GM19397 (cell line): Measurements from ENCODE around the gene PLK5.
"Not testable (repeated sequence)": the region's sequence is repeated elsewhere in the genome, so short reads cannot be mapped to it uniquely, and the experiment has no call there.

Experiments used
- ATAC-seq: cut with Tn5 transposase; IDR thresholded peaks from one replicate; pipeline ENCODE4 v1.9.1; 2021; ENCODE audit warnings: mild to moderate bottlenecking, moderate library complexity; ENCODE audit not compliant: unreplicated experiment

PLK5 gene

DNA sequence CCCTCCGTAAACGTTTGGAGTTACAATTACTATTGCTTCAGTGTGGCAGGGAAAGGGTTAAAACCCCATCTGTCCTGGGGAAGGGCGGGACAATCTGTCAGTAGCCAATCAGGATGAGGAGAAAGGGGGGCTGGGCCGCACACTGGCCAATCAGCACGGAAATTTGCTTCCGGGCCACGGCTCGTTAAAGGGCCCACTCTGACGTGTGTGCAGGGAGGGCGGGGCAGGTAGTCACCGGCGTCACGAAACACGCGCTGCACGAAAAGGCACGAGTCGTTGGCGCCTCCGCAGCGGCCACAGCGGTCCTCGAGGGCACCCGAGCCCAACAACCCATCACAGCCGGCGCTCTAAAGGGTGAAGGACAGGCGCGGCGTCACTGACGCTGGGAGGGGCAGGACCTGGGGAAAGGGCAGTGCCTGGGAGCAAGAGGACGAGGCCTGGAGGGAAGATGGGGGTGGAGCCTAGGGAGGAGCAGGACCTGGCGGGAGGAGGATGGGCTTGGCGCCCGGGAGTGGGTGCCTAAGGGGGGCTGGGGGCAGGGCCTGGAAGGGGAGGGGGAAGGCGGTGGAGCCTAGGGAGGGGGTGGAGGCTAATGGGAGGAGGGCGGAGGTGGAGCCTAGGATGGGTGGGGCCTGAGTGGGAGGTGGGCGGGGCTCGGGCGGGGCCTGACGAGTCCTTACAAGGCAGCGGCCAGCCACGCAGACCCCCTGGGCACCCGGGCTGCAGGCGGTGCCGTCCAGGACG is 15.9 kb upstream of the PLK5 start:
- no peak for ATAC-seq

DNA sequence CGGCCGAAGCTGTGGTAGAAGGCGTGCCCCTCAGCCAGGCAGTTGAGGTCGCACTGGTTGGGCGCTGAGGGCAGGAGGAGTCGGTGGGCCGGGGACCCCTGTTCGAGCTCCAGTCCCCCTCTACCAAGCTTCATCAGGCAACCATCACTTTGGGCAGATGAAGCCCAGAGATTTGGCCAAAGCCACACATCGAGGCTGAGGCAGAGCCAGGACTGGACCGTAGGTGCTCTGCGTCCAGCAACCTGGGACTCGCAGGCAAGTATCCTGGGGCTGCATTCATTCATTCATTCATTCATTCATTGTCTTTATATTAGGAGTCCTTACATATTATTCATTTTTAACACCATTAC is 15.4 kb upstream of the PLK5 start:
- ATAC-seq: no peak

DNA sequence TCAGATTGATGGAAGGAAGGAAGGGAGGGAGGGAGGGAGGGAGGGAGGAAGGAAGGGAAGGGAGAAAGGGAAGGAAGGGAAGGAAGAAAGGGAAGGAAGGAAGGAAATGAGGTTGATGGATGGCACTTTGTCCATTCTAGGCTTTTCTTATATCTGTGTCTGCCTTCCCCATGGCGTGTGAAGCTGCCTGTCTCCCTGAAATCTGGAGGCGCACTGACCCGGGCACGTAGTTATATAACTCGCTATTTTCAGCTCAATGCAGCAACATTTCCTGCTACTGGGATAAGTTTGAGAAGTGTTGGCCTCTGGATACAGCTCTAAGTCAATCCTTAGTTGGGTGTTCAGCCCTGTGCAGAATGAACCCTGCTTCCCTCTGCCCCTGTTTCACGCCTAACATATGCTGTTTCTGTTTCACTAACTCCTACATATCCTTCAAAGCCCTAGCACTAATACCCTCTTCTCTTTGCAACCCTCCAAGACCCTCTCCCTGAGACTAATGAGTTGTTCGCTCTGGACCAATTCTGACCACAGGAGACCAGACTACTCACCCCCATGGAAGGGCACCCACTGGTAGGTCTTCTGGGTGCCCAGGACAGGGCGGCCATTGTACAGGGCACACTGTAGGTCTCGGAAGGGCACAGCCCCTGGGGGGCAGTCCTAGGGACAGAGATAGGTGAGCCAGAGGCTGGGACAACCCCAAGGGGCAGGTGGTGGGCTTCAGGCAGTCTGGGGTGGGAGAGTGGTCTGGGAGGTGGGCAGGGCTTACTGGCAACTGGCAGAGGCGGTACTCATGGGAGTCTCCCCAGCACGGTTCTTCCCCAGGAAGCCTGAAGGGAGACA is 14.1 kb upstream of the PLK5 start:
- no peak for ATAC-seq

DNA sequence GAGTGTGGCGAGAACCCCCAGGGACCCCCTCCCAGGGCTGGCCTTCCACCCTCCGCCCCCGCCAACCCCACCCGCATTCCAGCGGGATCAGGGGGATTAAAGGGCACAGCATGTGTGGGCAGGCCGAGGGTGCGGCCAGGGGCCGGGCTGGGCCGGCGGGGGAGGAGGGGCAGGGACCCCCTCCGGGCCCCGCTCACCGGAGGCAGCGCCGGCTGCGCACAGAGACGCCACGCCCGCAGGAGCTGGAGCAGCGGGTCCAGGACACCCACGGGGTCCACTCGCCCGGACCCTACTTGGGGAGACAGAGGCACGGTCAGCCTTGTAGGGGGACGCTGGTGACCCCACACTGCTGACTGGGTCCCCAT is 13.5 kb upstream of the PLK5 start:
- ATAC-seq: no peak

DNA sequence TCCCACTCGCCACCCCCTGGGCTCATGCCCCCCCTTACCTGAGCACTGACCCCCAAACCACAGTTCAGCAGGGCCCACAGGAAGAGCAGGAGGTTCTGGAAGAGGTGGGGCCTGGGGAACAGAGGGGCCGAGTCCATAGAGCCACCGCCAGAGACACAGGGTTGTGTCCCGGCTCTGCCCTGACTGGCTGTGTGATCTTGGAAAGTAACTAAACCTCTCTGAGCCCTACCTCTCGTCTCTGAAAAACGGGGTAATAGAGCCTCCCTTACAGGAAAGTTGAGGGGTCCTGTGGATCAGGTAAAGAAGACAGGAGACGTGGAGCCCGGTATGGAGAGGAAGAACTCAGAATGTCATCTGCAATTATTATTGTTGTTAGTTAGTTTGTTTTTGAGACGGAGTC is 13.1 kb upstream of the PLK5 start:
- no peak for ATAC-seq

DNA sequence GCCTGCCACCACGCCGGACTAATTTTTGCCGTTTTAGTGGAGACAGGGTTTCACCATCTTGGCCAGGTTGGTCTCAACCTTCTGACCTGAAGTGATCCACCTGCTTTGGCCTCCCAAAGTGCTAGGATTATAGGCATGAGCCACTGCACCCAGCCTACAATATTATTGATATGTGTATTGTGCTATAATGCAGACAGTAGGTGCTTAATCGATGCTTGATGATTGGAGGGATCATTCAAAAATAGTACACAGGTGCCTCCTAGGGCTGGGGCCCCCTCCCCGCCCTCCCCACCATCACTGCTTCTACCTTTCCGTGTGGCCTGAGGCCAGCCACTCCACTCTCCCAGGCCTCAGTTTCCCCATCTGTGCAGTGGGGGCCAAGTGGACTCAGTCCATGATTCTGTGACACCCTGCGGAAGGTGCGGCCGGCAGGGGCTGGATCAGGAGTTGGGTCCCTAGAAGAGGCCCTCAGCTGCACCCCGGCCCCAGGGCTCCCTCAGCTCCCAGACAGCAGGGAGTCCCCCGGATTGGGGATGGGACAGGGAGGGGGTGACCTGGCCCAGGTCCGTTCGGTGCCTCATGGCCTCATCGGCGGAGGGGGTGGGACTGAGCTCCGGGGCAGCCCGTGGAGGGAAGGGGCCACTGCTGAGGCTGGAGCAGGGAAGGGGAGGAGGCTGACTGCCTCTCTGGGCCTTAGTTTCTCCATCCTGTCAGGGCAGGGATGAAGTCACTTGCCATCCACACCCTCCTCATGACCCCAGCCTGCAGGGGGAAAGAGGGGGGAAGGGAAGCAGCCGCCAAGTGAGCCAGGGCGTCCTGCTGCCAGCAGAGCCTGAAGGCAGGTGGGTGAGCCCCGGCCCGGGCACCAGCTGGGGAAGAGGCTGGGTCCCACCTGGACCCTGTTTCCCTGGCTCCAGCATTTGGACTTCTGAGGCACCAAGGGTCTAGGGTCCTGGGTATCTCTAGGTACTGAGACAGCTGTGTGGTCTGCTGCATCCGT is 12.3 kb upstream of the PLK5 start:
- no peak for ATAC-seq

DNA sequence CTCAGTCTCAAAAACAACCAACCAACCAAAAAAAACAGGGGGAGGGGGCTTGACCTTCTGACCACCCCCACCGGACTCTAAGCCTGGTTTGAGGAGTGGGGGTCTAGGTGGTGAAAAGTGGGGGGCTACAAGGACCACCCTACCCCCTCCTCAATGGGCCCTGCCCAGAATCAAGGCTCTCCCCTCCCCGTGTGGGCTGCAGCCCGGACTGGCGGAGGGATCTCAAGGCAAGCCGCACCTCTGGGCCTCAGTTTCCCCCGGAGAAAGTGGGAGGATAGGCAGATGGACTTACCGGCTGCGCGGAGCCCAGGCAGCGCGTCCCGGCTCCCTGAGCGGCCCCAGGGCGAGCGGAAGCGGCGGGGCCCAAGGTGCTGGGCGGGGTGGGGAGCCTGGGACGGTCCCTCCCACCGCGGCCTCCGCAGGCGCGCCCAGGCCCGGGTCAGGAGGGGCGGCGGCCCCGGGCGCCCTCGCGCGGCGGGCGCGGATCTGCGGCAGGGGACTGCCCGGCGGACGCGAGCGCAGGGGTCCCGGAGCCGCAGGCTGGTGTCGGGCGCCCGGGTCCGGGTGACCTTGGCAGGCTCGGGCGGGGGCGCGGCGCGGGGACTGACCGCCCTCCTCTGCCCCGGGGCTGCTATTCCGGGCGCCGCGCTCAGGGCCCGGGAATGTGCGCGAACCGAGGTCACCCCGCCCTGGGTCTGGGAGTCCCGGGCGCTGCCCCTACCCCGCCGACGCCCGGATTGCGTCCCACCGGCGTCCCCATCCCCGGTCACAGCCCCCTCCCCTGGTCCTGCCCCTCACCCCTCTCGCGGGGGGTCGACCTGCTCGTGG is 11.0 kb upstream of the PLK5 start, which contains the start of gene ADAMTSL5:
TSS of gene ADAMTSL5 (minus strand) at position 349 of the 828 bp plus-strand sequence. CDS start 2,076 bp downstream, outside the sequence.
- ATAC-seq: no peak

DNA sequence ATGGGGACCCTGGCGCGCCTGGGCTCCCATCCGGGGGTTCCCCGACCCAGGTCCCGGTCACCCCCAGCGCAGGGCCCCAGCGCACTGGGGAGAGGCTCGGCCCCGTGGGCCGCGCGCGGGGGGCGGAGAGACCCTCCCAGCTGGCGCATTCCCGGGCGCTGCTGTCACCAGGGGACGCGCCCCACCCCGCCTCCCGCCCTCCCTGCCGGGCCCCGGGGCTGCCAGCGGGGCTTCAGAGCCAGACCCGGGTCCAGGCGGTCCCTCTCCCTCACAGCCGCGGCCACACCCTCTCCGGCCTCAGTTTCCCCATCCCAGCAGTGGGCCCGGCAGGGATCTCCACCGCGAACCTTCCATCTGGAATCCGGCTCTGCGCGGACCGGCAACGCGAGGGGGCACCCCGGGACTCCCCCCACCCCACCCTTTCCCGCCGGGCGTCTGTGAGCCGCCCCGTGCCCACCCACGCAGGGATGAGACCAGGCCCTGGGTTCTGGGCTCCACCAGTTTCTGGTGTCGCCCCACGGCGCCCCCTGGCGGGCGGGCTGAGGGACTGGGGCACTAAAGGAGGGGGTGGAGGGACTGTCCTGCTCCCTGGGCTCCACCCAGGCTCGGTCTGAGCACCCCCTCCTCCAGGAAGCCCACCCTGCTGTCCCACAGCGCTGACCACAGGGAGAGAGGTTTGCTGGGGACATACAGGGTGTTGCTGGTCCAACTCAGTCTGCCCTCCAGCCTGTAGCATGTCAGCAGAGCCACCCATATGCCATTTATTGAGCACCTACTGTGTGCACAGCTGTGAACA is 10.2 kb upstream of the PLK5 start:
- no peak for ATAC-seq

DNA sequence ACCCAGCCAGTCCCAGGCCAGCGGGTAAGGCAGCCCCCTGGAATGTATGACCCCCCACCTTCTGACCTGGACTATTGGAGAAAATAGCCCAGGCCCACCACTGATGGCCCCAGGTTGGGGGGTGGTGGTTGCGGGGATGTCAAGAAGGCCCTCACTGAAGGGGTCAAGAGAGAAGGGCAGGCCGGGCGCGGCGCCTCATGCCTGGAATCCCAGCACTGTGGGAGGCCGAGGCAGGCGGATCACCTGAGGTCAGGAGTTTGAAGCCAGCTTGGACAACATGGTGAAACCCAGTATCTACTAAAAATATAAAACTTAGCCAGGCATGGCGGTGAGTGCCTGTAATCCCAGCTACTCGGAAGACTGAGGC is 9.6 kb upstream of the PLK5 start:
- no peak for ATAC-seq

DNA sequence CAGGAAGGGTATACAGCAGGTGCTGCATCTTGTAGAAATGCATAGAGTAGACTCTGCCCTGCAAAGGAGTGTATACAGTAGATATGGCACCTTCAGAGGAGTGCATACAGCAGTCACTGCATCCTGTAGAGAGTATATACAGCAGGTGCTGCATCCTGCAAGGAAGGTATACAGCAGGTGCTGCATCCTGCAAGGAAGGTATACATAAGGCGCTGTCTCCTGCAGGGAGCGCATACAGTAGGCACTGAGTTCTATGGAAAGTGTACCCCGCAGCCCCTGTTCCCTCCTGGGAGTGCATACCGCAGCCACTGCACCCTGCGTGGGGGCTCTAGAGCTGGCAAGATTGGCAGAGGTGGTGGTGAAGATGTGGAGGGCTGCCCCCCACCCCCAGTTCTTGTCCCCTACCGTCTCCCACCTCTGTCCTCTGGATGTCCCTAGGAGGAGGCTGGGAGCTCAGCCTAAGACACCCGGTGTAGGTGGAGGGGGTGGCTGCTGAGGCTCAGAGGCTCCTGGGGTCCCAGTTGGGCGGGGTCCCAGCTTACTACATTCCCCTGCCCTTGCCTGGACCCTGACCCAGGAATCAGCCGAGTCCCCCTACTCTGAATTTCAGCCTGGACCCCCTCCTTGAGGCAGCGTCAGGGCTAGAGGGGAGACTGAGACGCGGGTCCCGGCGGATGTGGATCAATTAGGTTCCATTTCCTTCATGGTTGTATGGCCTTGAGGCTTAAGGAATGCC is 8.7 kb upstream of the PLK5 start:
- ATAC-seq: no peak

DNA sequence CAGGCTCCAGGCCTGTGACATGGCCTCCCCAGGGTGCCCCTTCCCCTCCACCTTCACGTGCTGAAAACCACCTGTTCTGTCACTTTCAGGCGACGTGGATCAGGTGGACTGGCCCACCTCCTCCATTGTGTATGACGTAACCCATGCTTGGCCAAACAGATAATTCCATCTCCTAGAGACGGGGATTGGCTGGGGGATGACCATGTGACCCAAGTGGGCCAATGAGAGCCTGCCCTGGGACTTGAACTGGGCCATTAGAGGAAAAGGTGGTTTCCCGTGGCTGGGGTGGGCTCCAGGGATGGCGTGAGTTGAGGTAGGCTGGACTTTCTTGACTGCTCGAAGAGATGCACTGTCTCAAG is 7.5 kb upstream of the PLK5 start:
- no peak for ATAC-seq

DNA sequence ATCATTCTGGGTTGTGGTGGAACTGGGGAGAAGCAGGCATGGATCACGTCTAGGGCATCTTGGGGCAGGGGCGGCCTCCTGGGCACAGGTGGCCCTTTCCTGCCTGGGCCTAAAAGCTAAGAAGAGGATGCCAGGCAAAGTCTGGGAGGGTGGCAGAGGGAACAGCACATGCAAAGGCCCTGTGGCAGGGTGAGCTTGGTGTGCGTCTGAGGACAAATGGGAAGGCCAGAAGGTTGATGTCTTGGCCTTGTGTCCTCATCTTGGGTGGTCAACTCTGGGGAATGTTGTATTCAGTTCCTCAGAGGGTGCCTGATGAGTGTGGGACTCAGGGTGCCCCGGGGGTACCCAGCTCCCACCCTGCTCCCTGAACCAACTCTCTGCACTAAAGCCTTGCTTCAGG is 5.4 kb upstream of the PLK5 start:
- ATAC-seq: no peak

DNA sequence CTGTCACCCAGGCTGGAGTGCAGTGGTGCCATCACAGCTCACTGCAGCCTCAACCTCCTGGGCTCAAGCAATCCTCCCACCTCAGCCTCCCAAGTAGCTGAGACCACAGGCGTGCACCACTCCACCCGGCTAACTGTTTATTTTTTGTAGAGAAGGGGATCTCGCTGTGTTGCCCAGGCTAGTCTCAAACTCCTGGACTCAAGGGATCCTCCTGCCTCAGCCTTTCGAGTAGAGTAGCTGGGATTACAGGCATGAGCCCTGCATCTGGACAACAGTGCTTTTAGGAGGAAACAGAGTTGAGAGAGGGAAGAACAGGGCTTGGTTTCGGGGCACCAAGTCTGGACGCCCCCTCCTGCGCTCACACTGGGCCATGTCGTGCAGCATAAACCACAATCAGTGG is 4.1 kb upstream of the PLK5 start:
- ATAC-seq: not testable (repeated sequence)

DNA sequence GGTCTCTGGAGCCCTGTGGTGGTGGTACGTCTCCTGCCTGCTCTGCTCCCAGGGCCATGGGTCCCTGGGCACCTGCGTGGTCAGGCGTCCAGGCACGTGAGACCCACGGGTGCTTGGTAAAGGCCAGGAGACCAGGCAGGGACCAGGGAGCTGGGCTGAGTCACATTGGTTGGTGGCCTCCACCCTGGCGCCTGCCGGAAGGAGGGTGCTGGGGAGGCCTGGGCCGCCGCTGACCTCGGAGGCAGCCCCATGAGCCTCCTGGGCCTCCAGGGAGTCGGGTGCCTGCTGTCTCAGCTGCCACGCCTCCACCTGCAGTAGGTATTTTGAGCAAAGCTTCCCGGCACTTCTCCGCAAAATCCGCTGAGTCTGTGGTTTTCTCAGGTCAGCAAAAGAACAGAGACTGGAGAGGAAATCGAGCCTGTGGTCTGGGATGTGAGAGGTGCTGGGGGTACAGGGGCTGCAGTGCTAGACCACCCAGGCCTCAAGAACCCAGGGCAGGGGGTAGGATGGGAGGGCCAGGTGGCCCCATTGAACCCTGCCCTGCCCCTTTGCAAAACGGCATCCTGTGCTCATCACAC is 3.6 kb upstream of the PLK5 start:
- no peak for ATAC-seq

DNA sequence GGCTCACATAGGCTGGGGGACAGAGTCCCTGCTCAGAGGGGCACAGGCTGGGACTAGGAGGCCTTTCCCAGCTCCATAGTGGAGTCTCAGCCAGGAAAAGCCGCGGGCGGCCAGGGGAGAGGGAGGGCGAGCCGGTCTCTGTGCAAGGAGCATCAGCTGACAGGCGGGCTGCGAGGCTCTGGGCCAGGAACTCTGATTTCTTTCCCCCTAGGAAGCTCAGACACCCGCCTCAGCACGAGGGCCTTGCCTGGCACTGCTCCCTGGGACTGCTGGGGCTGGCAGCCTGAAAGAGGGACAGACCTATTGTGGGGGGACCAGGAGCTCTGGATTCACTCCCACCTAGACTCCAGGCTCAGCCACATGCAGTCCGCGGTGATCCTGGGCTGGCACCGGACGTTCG is 2.2 kb upstream of the PLK5 start:
- no peak for ATAC-seq

DNA sequence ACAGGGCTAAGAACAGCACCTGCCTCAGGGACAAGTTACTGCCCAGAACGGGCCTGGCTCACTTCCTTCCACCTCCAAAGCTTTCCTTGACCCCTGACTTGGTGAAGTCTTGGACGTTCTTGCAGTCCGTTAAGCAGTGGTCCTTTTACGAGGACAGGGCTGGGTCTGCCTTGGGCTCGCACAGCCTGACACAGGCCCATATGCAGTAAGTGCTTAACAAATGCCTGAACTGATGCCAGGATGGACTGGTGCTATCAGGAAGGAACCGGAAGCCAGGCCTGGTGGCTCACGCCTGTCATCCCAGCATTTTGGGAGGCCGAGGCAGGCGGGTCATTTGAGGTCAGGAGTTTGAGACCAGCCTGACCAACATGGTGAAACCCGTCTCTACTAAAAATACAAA is 1.8 kb upstream of the PLK5 start:
- ATAC-seq: no peak

DNA sequence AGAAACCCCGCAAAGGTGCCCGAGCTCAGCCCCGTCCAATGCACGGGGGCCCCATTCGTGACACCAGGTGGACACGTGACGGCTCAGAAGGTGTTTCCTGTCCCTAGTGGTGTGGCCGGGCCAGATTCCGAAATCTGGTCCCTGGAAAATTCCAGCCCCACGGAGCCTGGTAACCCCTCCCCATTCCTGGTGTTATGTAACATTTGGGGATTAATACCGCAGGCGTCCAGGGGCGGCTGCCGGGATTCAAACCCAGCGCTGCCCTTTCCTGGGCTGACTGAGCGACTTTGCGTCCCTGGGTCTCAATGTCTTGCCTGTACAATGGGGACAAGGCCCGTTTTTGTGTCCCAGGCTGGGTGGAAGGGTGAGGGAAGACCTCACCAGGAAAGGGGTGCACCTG is 1.0 kb upstream of the PLK5 start:
- no peak for ATAC-seq

DNA sequence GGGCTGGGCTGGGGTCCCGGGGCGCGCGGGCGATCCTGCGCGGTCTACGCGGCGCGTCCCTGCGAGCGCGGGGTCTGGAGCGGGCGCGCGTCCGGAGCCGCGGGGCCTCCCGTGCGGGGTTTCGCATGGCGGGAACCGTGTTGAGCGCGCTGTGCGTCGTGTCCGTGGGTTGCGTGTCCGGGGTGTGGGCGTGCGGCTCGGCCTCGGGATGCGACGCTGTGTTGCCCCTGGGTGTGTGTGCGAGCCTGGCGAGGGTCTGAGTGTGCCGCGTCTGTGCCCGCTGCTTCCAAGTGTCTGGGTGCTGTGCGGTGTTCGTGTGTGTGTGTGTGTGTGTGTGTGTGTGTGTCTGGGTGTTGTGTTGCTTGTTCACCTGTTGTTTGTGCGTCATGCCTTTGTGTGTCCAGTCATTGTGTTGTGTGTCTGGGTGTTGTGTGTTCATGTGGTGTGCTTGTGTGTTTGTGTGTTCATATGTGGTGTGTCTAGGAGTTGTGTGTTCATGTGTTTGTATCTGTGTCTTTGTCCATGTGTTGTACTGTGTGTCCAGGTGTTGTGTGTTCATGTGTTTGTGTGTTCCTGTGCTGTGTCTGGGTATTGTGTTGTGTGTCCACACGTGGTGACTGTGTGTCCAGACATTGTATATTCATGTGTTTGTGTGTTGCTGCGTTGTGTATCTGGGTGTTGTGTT is 552 bp downstream of the PLK5 start:
- ATAC-seq: no peak
